Parathyroid adenoma (tissue), 2 donors: ENCODE data around the gene TRPV2.
"Not testable (repeated sequence)": the region's sequence is repeated elsewhere in the genome, so short reads cannot be mapped to it uniquely, and the experiment has no call there.

Experiments used
- H2AFZ ChIP-seq: fragments of 300-600 bp; sonication (generic); one replicate; pipeline ENCODE4 v1.7.0; 2017; ENCODE audit warnings: antibody characterized with exemption, mild to moderate bottlenecking
- H3K27ac ChIP-seq: fragments of 300-600 bp; sonication (generic); one replicate; pipeline ENCODE4 v1.7.0; 2017
- H3K27me3 ChIP-seq: fragments of 300-600 bp; sonication (generic); one replicate; pipeline ENCODE4 v1.7.0; 2017; ENCODE audit warnings: low read length; ENCODE audit not compliant: control insufficient read depth, insufficient read depth
- H3K36me3 ChIP-seq: fragments of 300-600 bp; sonication (generic); one replicate; pipeline ENCODE4 v1.7.0; 2017; ENCODE audit warnings: low read length; ENCODE audit not compliant: control insufficient read depth, insufficient read depth
- H3K4me1 ChIP-seq: fragments of 300-600 bp; sonication (generic); one replicate; pipeline ENCODE4 v1.7.0; 2017; ENCODE audit warnings: control low read depth
- H3K4me2 ChIP-seq: fragments of 300-600 bp; sonication (generic); one replicate; pipeline ENCODE4 v1.7.0; 2017; ENCODE audit warnings: low read length
- H3K4me3 ChIP-seq: fragments of 300-600 bp; sonication (generic); one replicate; pipeline ENCODE4 v1.7.0; 2017; ENCODE audit warnings: low read depth, low read length
- H3K79me2 ChIP-seq: fragments of 300-600 bp; sonication (generic); one replicate; pipeline ENCODE4 v1.7.0; 2017; ENCODE audit warnings: control low read depth
- H3K9ac ChIP-seq: fragments of 300-600 bp; sonication (generic); one replicate; pipeline ENCODE4 v1.7.0; 2017; ENCODE audit warnings: mild to moderate bottlenecking
- H3K9me3 ChIP-seq: fragments of 300-600 bp; sonication (generic); one replicate; pipeline ENCODE4 v1.7.0; 2017; ENCODE audit warnings: low read length; ENCODE audit not compliant: control insufficient read depth
- CTCF ChIP-seq: fragments of 300-600 bp; sonication (generic); IDR thresholded peaks from one replicate; pipeline ENCODE4 v1.7.0; 2017; ENCODE audit warnings: antibody characterized with exemption, mild to moderate bottlenecking
- donor health status: primary hyperparathyroidism.

Gene TRPV2

GRCh38 chr17:16383216-16383615 is 32.2 kb upstream of the TRPV2 start:
- H2AFZ ChIP-seq, result no peak overlapping the region

DNA sequence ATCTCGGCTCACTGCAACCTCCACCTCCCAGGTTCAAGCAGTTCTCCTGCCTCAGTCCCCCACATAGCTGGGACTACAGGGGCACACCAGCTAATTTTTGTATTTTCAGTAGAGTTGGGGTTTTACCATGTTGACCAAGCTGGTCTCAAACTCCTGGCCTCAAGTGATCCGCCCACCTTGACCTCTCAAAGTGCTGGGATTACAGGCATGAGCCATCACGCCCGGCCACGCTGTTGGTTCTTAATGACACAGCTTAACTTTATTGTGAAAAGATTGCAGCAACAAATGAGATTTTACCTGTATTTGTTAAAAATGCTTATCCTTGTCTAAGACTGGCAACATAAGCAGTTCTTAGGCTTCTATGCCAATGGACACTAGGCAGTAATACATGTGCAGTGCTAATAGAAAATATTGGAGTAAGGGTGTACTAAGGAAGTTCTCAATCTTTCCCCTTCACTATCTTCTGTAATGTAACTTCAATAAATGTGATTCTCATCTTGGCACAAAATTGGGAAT is 31.5 kb upstream of the TRPV2 start:
- peak overlapping the region; percentile 53 for H3K27ac ChIP-seq
- peaks cover 20% of the 10 kb centered on the region for H3K79me2 ChIP-seq
- no peaks in the 10 kb centered on the region for H3K27me3 ChIP-seq
- no peak overlapping the region for H2AFZ ChIP-seq
- H3K9ac ChIP-seq, result no peak overlapping the region
- H3K4me1 ChIP-seq, result peaks cover 10% of the 10 kb centered on the region
- no peak for TF ChIP-seq CTCF
- no peaks in the 10 kb centered on the region for H3K36me3 ChIP-seq
- H3K4me2 ChIP-seq, result peak overlapping the region; percentile 41
- no peak overlapping the region for H3K4me3 ChIP-seq
- H3K9me3 ChIP-seq, result no peaks in the 10 kb centered on the region

More at GRCh38 chr17:16383216-16383615, 32.2 kb upstream of the TRPV2 start:
- no peaks in the 10 kb centered on the region for H3K9me3 ChIP-seq
- peaks cover 10% of the 10 kb centered on the region for H3K4me1 ChIP-seq
- TF ChIP-seq CTCF, result no peak
- H3K9ac ChIP-seq, result no peak overlapping the region
- H3K36me3 ChIP-seq, result no peaks in the 10 kb centered on the region
- peak overlapping the region; percentile 5 for H3K4me2 ChIP-seq
- peaks cover 20% of the 10 kb centered on the region for H3K79me2 ChIP-seq
- peak overlapping the region; percentile 53 for H3K27ac ChIP-seq
- H3K27me3 ChIP-seq, result no peaks in the 10 kb centered on the region
- H3K4me3 ChIP-seq, result no peak overlapping the region

DNA sequence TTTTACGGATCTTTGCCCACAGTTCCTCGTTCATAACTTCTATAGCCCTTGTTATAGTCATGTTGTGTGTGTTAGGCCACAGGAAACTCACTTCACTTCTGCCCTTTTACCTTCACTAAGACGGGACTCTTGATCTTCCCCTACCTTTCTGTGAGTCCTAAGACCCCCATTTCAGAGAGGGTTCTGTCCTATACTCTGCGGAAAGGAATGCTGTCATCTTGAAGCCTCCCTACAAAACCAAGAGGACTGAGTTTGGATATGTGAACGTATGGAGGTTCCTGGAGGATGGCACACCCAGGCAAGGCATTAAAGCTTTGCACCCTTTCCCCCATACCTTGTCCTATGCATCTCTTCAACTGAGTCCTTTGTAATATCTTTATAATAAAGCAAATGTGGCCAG is 30.8 kb upstream of the TRPV2 start:
- H3K27me3 ChIP-seq, result no peaks in the 10 kb centered on the region
- no peaks in the 10 kb centered on the region for H3K9me3 ChIP-seq
- TF ChIP-seq CTCF, result no peak
- peaks cover 10% of the 10 kb centered on the region for H3K4me1 ChIP-seq
- H2AFZ ChIP-seq, result no peak overlapping the region
- H3K79me2 ChIP-seq, result peaks cover 20% of the 10 kb centered on the region
- no peak overlapping the region for H3K4me3 ChIP-seq
- H3K9ac ChIP-seq, result no peak overlapping the region
- H3K4me2 ChIP-seq, result peak overlapping the region; percentile 41
- no peaks in the 10 kb centered on the region for H3K36me3 ChIP-seq
- H3K27ac ChIP-seq, result peak overlapping the region; percentile 53

GRCh38 chr17:16386126-16386507 is 29.3 kb upstream of the TRPV2 start:
- not testable (repeated sequence) for H3K27me3 ChIP-seq, H3K36me3 ChIP-seq, H3K4me1 ChIP-seq, H3K9ac ChIP-seq, H3K4me3 ChIP-seq, H3K4me2 ChIP-seq, H3K9me3 ChIP-seq
- H3K79me2 ChIP-seq, result peaks cover 20% of the 10 kb centered on the region
- peak overlapping the region; percentile 43 for H3K27ac ChIP-seq
- peak overlapping the region; percentile 81 for H2AFZ ChIP-seq

DNA sequence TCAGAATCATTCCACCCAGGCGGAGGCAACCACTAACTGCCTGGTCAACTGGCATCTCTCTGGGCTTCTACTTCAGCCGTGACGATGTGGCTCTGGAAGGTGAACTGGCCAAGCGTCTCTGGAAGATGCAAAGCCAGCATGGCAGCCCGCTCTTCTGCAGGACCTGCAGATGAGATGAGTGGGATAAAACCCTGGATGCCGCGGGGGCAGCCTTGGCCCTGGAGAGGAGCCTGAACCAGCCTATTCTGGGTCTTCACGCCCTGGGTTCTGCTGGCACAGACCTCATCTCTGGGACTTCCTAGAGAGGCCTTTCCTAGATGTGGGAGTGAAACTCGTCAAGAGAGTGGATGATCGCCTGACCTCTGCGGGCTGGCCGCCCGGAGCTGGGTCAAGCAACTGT is 23.9 kb upstream of the TRPV2 start:
- H3K79me2 ChIP-seq, result no peaks in the 10 kb centered on the region
- no peak overlapping the region for H3K27ac ChIP-seq
- H3K9ac ChIP-seq, result no peak overlapping the region
- TF ChIP-seq CTCF, result no peak
- no peaks in the 10 kb centered on the region for H3K9me3 ChIP-seq
- H3K4me2 ChIP-seq, result no peak overlapping the region
- H3K4me1 ChIP-seq, result peaks cover 5% of the 10 kb centered on the region
- H2AFZ ChIP-seq, result no peak overlapping the region
- no peak overlapping the region for H3K4me3 ChIP-seq
- no peaks in the 10 kb centered on the region for H3K27me3 ChIP-seq
- no peaks in the 10 kb centered on the region for H3K36me3 ChIP-seq

GRCh38 chr17:16392491-16392890 is 22.9 kb upstream of the TRPV2 start:
- not testable (repeated sequence) for H3K4me3 ChIP-seq, H3K9me3 ChIP-seq, H3K27ac ChIP-seq, H3K27me3 ChIP-seq, H3K79me2 ChIP-seq, H3K4me2 ChIP-seq, H3K9ac ChIP-seq, H3K36me3 ChIP-seq, H2AFZ ChIP-seq
- H3K4me1 ChIP-seq, result peaks cover 16% of the 10 kb centered on the region

DNA sequence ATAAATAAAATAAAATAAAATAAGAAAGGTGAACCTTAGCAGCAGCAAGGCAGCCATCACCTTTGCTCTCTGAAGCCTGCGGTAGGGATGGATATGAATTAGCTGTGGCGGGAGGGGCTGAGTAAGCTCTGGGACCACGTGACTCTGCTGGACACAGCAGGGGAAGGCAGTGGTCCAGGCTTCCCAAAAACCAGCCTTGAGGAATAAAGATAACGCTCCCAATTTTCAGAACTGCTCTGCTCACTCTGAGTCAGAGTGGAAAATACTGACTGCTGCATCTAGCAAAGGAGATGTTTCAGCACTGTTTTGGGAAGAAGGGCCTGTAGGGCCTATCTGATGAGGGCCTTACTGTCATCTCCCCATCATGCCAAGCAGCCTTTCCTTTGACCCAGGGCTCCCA is 19.5 kb upstream of the TRPV2 start:
- H2AFZ ChIP-seq, result peak overlapping the region; percentile 65
- not testable (repeated sequence) for H3K79me2 ChIP-seq, H3K4me3 ChIP-seq, H3K36me3 ChIP-seq, H3K4me2 ChIP-seq, H3K27me3 ChIP-seq, H3K9me3 ChIP-seq, H3K9ac ChIP-seq
- peak overlapping the region; percentile 96 for H3K27ac ChIP-seq
- H3K4me1 ChIP-seq, result peaks cover 40% of the 10 kb centered on the region

- H3K27ac ChIP-seq, result peak overlapping the region; percentile 96
These were observed 18.7 kb upstream of the TRPV2 start for GRCh38 chr17:16396693-16397092.

More at GRCh38 chr17:16396693-16397092, 18.7 kb upstream of the TRPV2 start:
- not testable (repeated sequence) for H3K9me3 ChIP-seq, H3K36me3 ChIP-seq, H3K4me3 ChIP-seq, H3K27me3 ChIP-seq, H3K4me2 ChIP-seq, H3K9ac ChIP-seq, H3K79me2 ChIP-seq
- peak overlapping the region; percentile 65 for H2AFZ ChIP-seq
- H3K4me1 ChIP-seq, result peaks cover 41% of the 10 kb centered on the region
